ENCODE results near the gene GYPC. TPM values are rescaled to one million over a fixed set of nuclear protein-coding genes. Genes with fewer than 3 reads are reported as not detected.

Gene GYPC
- total RNA-seq, 2 experiments from 2014 or later: 87.6 to 99.8 TPM

GRCh38 chr2:126656431-126657147, 631 bp downstream of the GYPC start:
- H3K4me1 Mint-ChIP-seq: peaks cover 42% of the 10 kb centered on the region
- CTCF ChIA-PET: interaction anchor here (0.8 to 1.7 kb wide), 3 partner anchors 13 to 128 kb away, joined by 3 to 5 read pairs (median 3); no protein-coding TSS in a partner anchor
- peak; percentile 41 for ATAC-seq
- no peaks in the 10 kb centered on the region for H3K9me3 Mint-ChIP-seq (ENCODE audit: low read depth)
- H3K27me3 Mint-ChIP-seq: no peaks in the 10 kb centered on the region
- peak overlapping the region; percentile 97 for H3K4me3 Mint-ChIP-seq
- peak; percentile 67 for DNase-seq
- peaks cover 21% of the 10 kb centered on the region for H3K36me3 Mint-ChIP-seq
- peak overlapping the region; percentile 93 for H3K27ac Mint-ChIP-seq

- ATAC-seq: peak; percentile 31
- Mint-ChIP-seq H3K27ac (peak overlapping the region; percentile 93), H3K9me3 (ENCODE audit: low read depth) (no peaks in the 10 kb centered on the region), H3K4me1 (peaks cover 48% of the 10 kb centered on the region), H3K36me3 (peaks cover 21% of the 10 kb centered on the region), H3K27me3 (no peaks in the 10 kb centered on the region), H3K4me3 (peak overlapping the region; percentile 97)
- CTCF ChIA-PET: interaction anchor here (0.8 to 1.7 kb wide), 4 partner anchors 14 to 129 kb away, joined by 3 to 7 read pairs (median 4); no protein-coding TSS in a partner anchor
- DNase-seq: peak; percentile 71
Measured at GRCh38 chr2:126657148-126657635, 1.2 kb downstream of the GYPC start.

- ATAC-seq (peak; percentile 80), DNase-seq (peak; percentile 93)
- CTCF ChIA-PET: interaction anchor here (0.8 to 1.7 kb wide), 3 partner anchors 14 to 129 kb away, joined by 3 to 7 read pairs (median 5); no protein-coding TSS in a partner anchor
- H3K36me3 Mint-ChIP-seq: peaks cover 21% of the 10 kb centered on the region
- peak overlapping the region; percentile 97 for H3K4me3 Mint-ChIP-seq
- no peaks in the 10 kb centered on the region for H3K9me3 Mint-ChIP-seq (ENCODE audit: low read depth)
- peaks cover 54% of the 10 kb centered on the region for H3K4me1 Mint-ChIP-seq
- H3K27ac Mint-ChIP-seq: peak overlapping the region; percentile 93
- no peaks in the 10 kb centered on the region for H3K27me3 Mint-ChIP-seq
Measured at GRCh38 chr2:126657636-126658318, 1.8 kb downstream of the GYPC start.

- Mint-ChIP-seq H3K36me3 (peaks cover 21% of the 10 kb centered on the region), H3K27ac (peak overlapping the region; percentile 93), H3K4me1 (peaks cover 60% of the 10 kb centered on the region), H3K27me3 (no peaks in the 10 kb centered on the region), H3K4me3 (peak overlapping the region; percentile 97), H3K9me3 (ENCODE audit: low read depth) (no peaks in the 10 kb centered on the region)
- DNase-seq: no peak
- peak; percentile 14 for ATAC-seq
- CTCF ChIA-PET: interaction anchor here (1.3 kb wide), 1 partner anchor 118 kb away, joined by 7 read pairs; no protein-coding TSS in a partner anchor
Measured at GRCh38 chr2:126658319-126658904, 2.5 kb downstream of the GYPC start.

GRCh38 chr2:126658905-126659561, 3.1 kb downstream of the GYPC start:
- Mint-ChIP-seq H3K27me3 (no peaks in the 10 kb centered on the region), H3K27ac (peak overlapping the region; percentile 93), H3K36me3 (peaks cover 24% of the 10 kb centered on the region), H3K4me1 (peaks cover 66% of the 10 kb centered on the region), H3K9me3 (ENCODE audit: low read depth) (no peaks in the 10 kb centered on the region), H3K4me3 (peak overlapping the region; percentile 67)
- peak; percentile 92 for DNase-seq
- ATAC-seq: peak; percentile 44
- CTCF ChIA-PET: interaction anchor here (1.0 to 2.0 kb wide), 2 partner anchors 118 to 131 kb away, joined by 3 to 5 read pairs; no protein-coding TSS in a partner anchor

GRCh38 chr2:126659562-126660467, 3.9 kb downstream of the GYPC start:
- Mint-ChIP-seq H3K27me3 (no peaks in the 10 kb centered on the region), H3K4me1 (peaks cover 73% of the 10 kb centered on the region)
- CTCF ChIA-PET: interaction anchor here (1.0 to 2.0 kb wide), 2 partner anchors 117 to 132 kb away, joined by 3 to 5 read pairs; no protein-coding TSS in a partner anchor

GRCh38 chr2:126660971-126661370, 5.0 kb downstream of the GYPC start:
- Mint-ChIP-seq H3K4me1 (peaks cover 74% of the 10 kb centered on the region), H3K27me3 (no peaks in the 10 kb centered on the region), H3K36me3 (peaks cover 29% of the 10 kb centered on the region), H3K9me3 (ENCODE audit: low read depth) (no peaks in the 10 kb centered on the region), H3K27ac (peak overlapping the region; percentile 75), H3K4me3 (no peak overlapping the region)
- ATAC-seq: no peak
- CTCF ChIA-PET: no interaction called here
- DNase-seq: no peak

More at GRCh38 chr2:126659562-126660467, 3.9 kb downstream of the GYPC start:
- no peak for ATAC-seq
- Mint-ChIP-seq H3K36me3 (peaks cover 28% of the 10 kb centered on the region), H3K4me3 (peak overlapping the region; percentile 67), H3K27ac (peak overlapping the region; percentile 93), H3K9me3 (ENCODE audit: low read depth) (no peaks in the 10 kb centered on the region)
- no peak for DNase-seq

- CTCF ChIA-PET: interaction anchor here (3.0 to 3.7 kb wide), 2 partner anchors 116 to 134 kb away, joined by 9 to 13 read pairs; no protein-coding TSS in a partner anchor
- ATAC-seq (no peak), DNase-seq (no peak)
- peak overlapping the region; percentile 95 for H3K27ac Mint-ChIP-seq
- H3K36me3 Mint-ChIP-seq: peaks cover 27% of the 10 kb centered on the region
- peaks cover 83% of the 10 kb centered on the region for H3K4me1 Mint-ChIP-seq
- H3K27me3 Mint-ChIP-seq: no peaks in the 10 kb centered on the region
- H3K9me3 Mint-ChIP-seq (ENCODE audit: low read depth): no peaks in the 10 kb centered on the region
- H3K4me3 Mint-ChIP-seq: peak overlapping the region; percentile 29
Measured at GRCh38 chr2:126661702-126662500, 5.9 kb downstream of the GYPC start.

- no peaks in the 10 kb centered on the region for H3K9me3 Mint-ChIP-seq (ENCODE audit: low read depth)
- peaks cover 86% of the 10 kb centered on the region for H3K4me1 Mint-ChIP-seq
- H3K27ac Mint-ChIP-seq: peak overlapping the region; percentile 95
- peaks cover 26% of the 10 kb centered on the region for H3K36me3 Mint-ChIP-seq
- H3K4me3 Mint-ChIP-seq: peak overlapping the region; percentile 29
- CTCF ChIA-PET: interaction anchor here (3.0 to 3.7 kb wide), 2 partner anchors 115 to 135 kb away, joined by 9 to 13 read pairs; no protein-coding TSS in a partner anchor
- ATAC-seq: no peak
- no peak for DNase-seq
- no peaks in the 10 kb centered on the region for H3K27me3 Mint-ChIP-seq
Measured at GRCh38 chr2:126662621-126663020, 6.7 kb downstream of the GYPC start.

- Mint-ChIP-seq H3K4me3 (peak overlapping the region; percentile 29), H3K4me1 (peaks cover 79% of the 10 kb centered on the region), H3K36me3 (peaks cover 20% of the 10 kb centered on the region), H3K27ac (peak overlapping the region; percentile 95), H3K9me3 (ENCODE audit: low read depth) (no peaks in the 10 kb centered on the region), H3K27me3 (no peaks in the 10 kb centered on the region)
- CTCF ChIA-PET: interaction anchor here (0.9 to 3.7 kb wide), 3 partner anchors 9 to 135 kb away, joined by 3 to 13 read pairs (median 9); no protein-coding TSS in a partner anchor
- ATAC-seq (no peak), DNase-seq (no peak)
Measured at GRCh38 chr2:126663184-126663963, 7.4 kb downstream of the GYPC start.
